Activated CD4-positive, alpha-beta T cell treated with anti-CD3 and anti-CD28 coated beads for 48 hours (primary cell): Measurements from ENCODE around the gene PLEKHH2.
A peak's percentile ranks its signal among the peaks of the same experiment; 100 is the strongest.

Experiments
- DNase-seq: peaks from one replicate; pipeline ENCODE4 v3.0.0-alpha.2; 2020

Gene PLEKHH2

GRCh38 chr2:43766006-43766405 is 128.9 kb downstream of the PLEKHH2 start:
- no peak for DNase-seq

- DNase-seq, result peak; percentile 92
These were observed 137.0 kb downstream of the PLEKHH2 start, which contains the start of gene DYNC2LI1 for GRCh38 chr2:43773876-43774613. Gene DYNC2LI1 (plus strand): TSS chr2:43774039. CDS start chr2:43774139, 100 bp downstream.

GRCh38 chr2:43774617-43775016 is 137.6 kb downstream of the PLEKHH2 start:
- no peak for DNase-seq

- DNase-seq, result peak; percentile 36
These were observed 139.3 kb downstream of the PLEKHH2 start for GRCh38 chr2:43776324-43776723.

- DNase-seq, result peak; percentile 57
These were observed 140.4 kb downstream of the PLEKHH2 start for GRCh38 chr2:43777306-43777926.

GRCh38 chr2:43778233-43778632 is 141.2 kb downstream of the PLEKHH2 start:
- no peak for DNase-seq

- DNase-seq, result no peak
These were observed 150.8 kb downstream of the PLEKHH2 start for GRCh38 chr2:43787895-43788294.

- DNase-seq, result no peak
These were observed 151.6 kb downstream of the PLEKHH2 start for GRCh38 chr2:43788646-43789045.

GRCh38 chr2:43790147-43790546 is 153.1 kb downstream of the PLEKHH2 start:
- no peak for DNase-seq

- DNase-seq, result no peak
These were observed 154.1 kb downstream of the PLEKHH2 start for GRCh38 chr2:43791035-43791765.

GRCh38 chr2:43792653-43793052 is 155.6 kb downstream of the PLEKHH2 start:
- no peak for DNase-seq

- no peak for DNase-seq
These were observed 157.9 kb downstream of the PLEKHH2 start for GRCh38 chr2:43794956-43795355.

- no peak for DNase-seq
These were observed 159.1 kb downstream of the PLEKHH2 start for GRCh38 chr2:43796206-43796605.

GRCh38 chr2:43798300-43798699 is 161.2 kb downstream of the PLEKHH2 start:
- no peak for DNase-seq

- no peak for DNase-seq
These were observed 163.8 kb downstream of the PLEKHH2 start for GRCh38 chr2:43800894-43801293.

GRCh38 chr2:43802135-43802534 is 165.1 kb downstream of the PLEKHH2 start:
- DNase-seq, result no peak

GRCh38 chr2:43803113-43803512 is 166.1 kb downstream of the PLEKHH2 start:
- no peak for DNase-seq

GRCh38 chr2:43806719-43807031 is 169.6 kb downstream of the PLEKHH2 start:
- DNase-seq, result no peak

GRCh38 chr2:43810452-43810851 is 173.4 kb downstream of the PLEKHH2 start:
- no peak for DNase-seq

GRCh38 chr2:43810888-43811287 is 173.8 kb downstream of the PLEKHH2 start:
- DNase-seq, result no peak

- DNase-seq, result no peak
These were observed 174.9 kb downstream of the PLEKHH2 start for GRCh38 chr2:43812006-43812405.

GRCh38 chr2:43812947-43813346 is 175.9 kb downstream of the PLEKHH2 start:
- no peak for DNase-seq

- DNase-seq, result no peak
These were observed 177.7 kb downstream of the PLEKHH2 start for GRCh38 chr2:43814711-43815110.
